GM12874 (cell line): ENCODE data around the gene THSD1.

ENCODE experiments used
- CTCF ChIP-seq: IDR thresholded peaks from 2 replicates; pipeline ENCODE4 v1.5.1; 2011; ENCODE audit warnings: low read depth, mild to moderate bottlenecking, control low read depth, low read length, moderate library complexity; ENCODE audit not compliant: insufficient read depth

THSD1 gene

GRCh38 chr13:52344108-52344507 is 61.9 kb downstream of the THSD1 start:
- TF ChIP-seq CTCF = no peak
